Nasal cavity respiratory epithelium epithelial cell of viscerocranial mucosa (primary cell): Measurements from ENCODE around the gene ZNF195. TPM values are rescaled to one million over a fixed set of nuclear protein-coding genes. Genes with fewer than 3 reads are reported as not detected.

ENCODE experiments used
- total RNA-seq: library from RNA; depleted of rRNA; stranded (reverse); fragments of >200 nt; gene quantifications from 2 replicates; pipeline ENCODE4 v1.2.3, GENCODE V29; 2014

Gene ZNF195
- total RNA-seq, result 15.7 and 39.2 TPM in 2 replicates

GRCh38 chr11:3378426-3379423 lies at the start of gene ZNF195:
ZNF195 (minus strand) TSS chr11:3379146; CDS start chr11:3379040, 106 bp downstream.

Other genes starting within 250 kb of the ZNF195 start
- 5.8 and 68.2 TPM in 2 replicates for gene OSBPL5, start 213.8 kb downstream of the ZNF195 start, total RNA-seq
- not detected in 2 replicates for gene MRGPRG, start 160.3 kb downstream of the ZNF195 start, total RNA-seq
- not detected in 2 replicates for gene MRGPRE, start 146.7 kb downstream of the ZNF195 start, total RNA-seq